GM21367 (cell line): ENCODE results near the gene AKR1C3.
"Not testable (repeated sequence)": the region's sequence is repeated elsewhere in the genome, so short reads cannot be mapped to it uniquely, and the experiment has no call there.

ENCODE experiments used
- ATAC-seq: cut with Tn5 transposase; IDR thresholded peaks from one replicate; pipeline ENCODE4 v1.9.1; 2021; ENCODE audit not compliant: unreplicated experiment

Gene AKR1C3

GRCh38 chr10:5135581-5135980 lies 41.4 kb downstream of the AKR1C3 start:
- ATAC-seq, result no peak

- ATAC-seq, result no peak
These were observed 42.4 kb downstream of the AKR1C3 start for GRCh38 chr10:5136468-5137087.

- ATAC-seq, result not testable (repeated sequence)
These were observed 43.5 kb downstream of the AKR1C3 start for GRCh38 chr10:5137699-5138098.

GRCh38 chr10:5142199-5142598 lies 48.0 kb downstream of the AKR1C3 start:
- no peak for ATAC-seq

- ATAC-seq, result no peak
These were observed 48.9 kb downstream of the AKR1C3 start for GRCh38 chr10:5143137-5143536.

- no peak for ATAC-seq
These were observed 52.7 kb downstream of the AKR1C3 start for GRCh38 chr10:5146920-5147254.

GRCh38 chr10:5147255-5147980 lies 53.2 kb downstream of the AKR1C3 start:
- no peak for ATAC-seq

GRCh38 chr10:5147981-5148677 lies 53.9 kb downstream of the AKR1C3 start:
- ATAC-seq, result no peak

- ATAC-seq, result no peak
These were observed 54.4 kb downstream of the AKR1C3 start for GRCh38 chr10:5148678-5149032.

- no peak for ATAC-seq
These were observed 56.9 kb downstream of the AKR1C3 start for GRCh38 chr10:5151076-5151475.

- no peak for ATAC-seq
These were observed 61.7 kb downstream of the AKR1C3 start for GRCh38 chr10:5155951-5156350.
